Measurements from ENCODE around the gene ANGEL2. TPM values are rescaled to one million over a fixed set of nuclear protein-coding genes. Genes with fewer than 3 reads are reported as not detected.

Gene ANGEL2
- total RNA-seq, 1 donor from 2014 or later: 33.1 TPM

GRCh38 chr1:212990276-212990675 lies 25.4 kb downstream of the ANGEL2 start:
- Mint-ChIP-seq H3K27ac (ENCODE audit: unreplicated experiment) (peak overlapping the region; percentile 28), H3K36me3 (ENCODE audit: unreplicated experiment) (no peaks in the 10 kb centered on the region), H3K9me3 (ENCODE audit: unreplicated experiment) (no peaks in the 10 kb centered on the region), H3K4me3 (ENCODE audit: unreplicated experiment) (no peak overlapping the region), H3K27me3 (ENCODE audit: unreplicated experiment) (no peaks in the 10 kb centered on the region), H3K4me1 (ENCODE audit: low read depth, unreplicated experiment) (peaks cover 11% of the 10 kb centered on the region)
- TF ChIP-seq CTCF (IDR thresholded peaks at IDR 0.05; ENCODE audit: partially characterized antibody, unreplicated experiment): no peak
- no peak for DNase-seq

- Mint-ChIP-seq H3K27me3 (ENCODE audit: unreplicated experiment) (peaks cover 2% of the 10 kb centered on the region), H3K36me3 (ENCODE audit: unreplicated experiment) (peaks cover 5% of the 10 kb centered on the region), H3K4me1 (ENCODE audit: low read depth, unreplicated experiment) (peaks cover 11% of the 10 kb centered on the region), H3K27ac (ENCODE audit: unreplicated experiment) (no peak overlapping the region), H3K9me3 (ENCODE audit: unreplicated experiment) (no peaks in the 10 kb centered on the region), H3K4me3 (ENCODE audit: unreplicated experiment) (no peak overlapping the region)
- TF ChIP-seq CTCF (IDR thresholded peaks at IDR 0.05; ENCODE audit: partially characterized antibody, unreplicated experiment): no peak
- no peak for DNase-seq
Measured at GRCh38 chr1:212987702-212988322, 27.9 kb downstream of the ANGEL2 start.

GRCh38 chr1:212986551-212986950 lies 29.1 kb downstream of the ANGEL2 start:
- Mint-ChIP-seq H3K4me3 (ENCODE audit: unreplicated experiment) (no peak overlapping the region), H3K36me3 (ENCODE audit: unreplicated experiment) (peaks cover 5% of the 10 kb centered on the region), H3K27ac (ENCODE audit: unreplicated experiment) (no peak overlapping the region), H3K4me1 (ENCODE audit: low read depth, unreplicated experiment) (peaks cover 18% of the 10 kb centered on the region), H3K9me3 (ENCODE audit: unreplicated experiment) (peaks cover 7% of the 10 kb centered on the region), H3K27me3 (ENCODE audit: unreplicated experiment) (peaks cover 6% of the 10 kb centered on the region)
- no peak for TF ChIP-seq CTCF (IDR thresholded peaks at IDR 0.05; ENCODE audit: partially characterized antibody, unreplicated experiment)
- no peak for DNase-seq

GRCh38 chr1:212984522-212985291 lies 31.0 kb downstream of the ANGEL2 start:
- peaks cover 9% of the 10 kb centered on the region for H3K9me3 Mint-ChIP-seq (ENCODE audit: unreplicated experiment)
- no peak for DNase-seq
- H3K4me3 Mint-ChIP-seq (ENCODE audit: unreplicated experiment): no peak overlapping the region
- H3K27ac Mint-ChIP-seq (ENCODE audit: unreplicated experiment): no peak overlapping the region
- H3K27me3 Mint-ChIP-seq (ENCODE audit: unreplicated experiment): peaks cover 9% of the 10 kb centered on the region
- H3K36me3 Mint-ChIP-seq (ENCODE audit: unreplicated experiment): peaks cover 5% of the 10 kb centered on the region
- H3K4me1 Mint-ChIP-seq (ENCODE audit: low read depth, unreplicated experiment): peaks cover 26% of the 10 kb centered on the region
- TF ChIP-seq CTCF (IDR thresholded peaks at IDR 0.05; ENCODE audit: partially characterized antibody, unreplicated experiment): no peak

GRCh38 chr1:212983482-212983881 lies 32.2 kb downstream of the ANGEL2 start:
- Mint-ChIP-seq H3K4me1 (ENCODE audit: low read depth, unreplicated experiment) (peaks cover 33% of the 10 kb centered on the region), H3K27ac (ENCODE audit: unreplicated experiment) (no peak overlapping the region)
- no peak for DNase-seq

More at GRCh38 chr1:212983482-212983881, 32.2 kb downstream of the ANGEL2 start:
- Mint-ChIP-seq H3K36me3 (ENCODE audit: unreplicated experiment) (peaks cover 5% of the 10 kb centered on the region), H3K4me3 (ENCODE audit: unreplicated experiment) (no peak overlapping the region), H3K27me3 (ENCODE audit: unreplicated experiment) (peaks cover 10% of the 10 kb centered on the region), H3K9me3 (ENCODE audit: unreplicated experiment) (peaks cover 9% of the 10 kb centered on the region)
- no peak for TF ChIP-seq CTCF (IDR thresholded peaks at IDR 0.05; ENCODE audit: partially characterized antibody, unreplicated experiment)
